HG03575 (cell line): ENCODE results near the gene SRF.
A peak's percentile ranks its signal among the peaks of the same experiment; 100 is the strongest.
"Not testable (repeated sequence)": the region's sequence is repeated elsewhere in the genome, so short reads cannot be mapped to it uniquely, and the experiment has no call there.

Experiments
- ATAC-seq: cut with Tn5 transposase; IDR thresholded peaks from one replicate; pipeline ENCODE4 v1.9.1; 2021; ENCODE audit not compliant: unreplicated experiment, insufficient number of reproducible peaks, low FRiP score; ENCODE audit errors: extremely low read depth

SRF gene

DNA sequence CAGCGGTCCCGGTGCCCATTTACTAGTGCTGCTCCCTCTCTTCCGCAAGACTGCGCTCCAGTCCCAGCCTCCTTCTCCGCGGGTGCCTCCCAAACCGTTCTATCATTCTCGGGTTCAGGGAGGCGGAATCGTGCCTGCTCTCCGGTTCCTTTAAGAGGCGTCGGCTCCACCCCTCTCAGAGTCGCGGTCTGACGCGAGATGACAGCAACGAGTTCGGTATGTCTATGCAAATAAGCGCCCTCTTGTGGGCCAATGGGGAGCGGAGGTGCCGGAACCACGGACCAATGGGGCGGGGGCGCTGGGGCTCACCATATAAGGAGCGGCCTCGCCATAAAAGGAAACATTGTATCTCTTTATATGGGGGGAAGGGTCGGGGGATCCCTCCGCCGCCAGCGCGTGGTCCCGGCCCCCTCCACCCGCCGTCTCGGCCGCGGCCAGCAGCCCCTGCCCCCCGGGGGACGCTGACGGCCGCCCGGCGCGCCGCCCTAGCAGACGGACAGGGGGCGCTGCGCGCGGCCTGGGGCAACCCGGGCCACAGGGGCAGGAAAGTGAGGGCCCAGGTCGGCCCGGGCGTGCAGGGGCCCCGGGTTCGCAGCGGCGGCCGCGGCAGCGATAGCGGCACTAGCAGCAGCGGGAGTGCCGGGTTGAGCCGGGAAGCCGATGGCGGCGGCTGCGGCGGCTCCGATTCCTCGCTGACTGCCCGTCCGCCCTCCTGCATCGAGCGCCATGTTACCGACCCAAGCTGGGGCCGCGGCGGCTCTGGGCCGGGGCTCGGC lies at the start of gene SRF:
SRF (plus strand) TSS at position 339 of the 776 bp plus-strand sequence; CDS start at position 727, 388 bp downstream.
- peak; percentile 26 for ATAC-seq

GRCh38 chr6:43122146-43122545 lies 48.9 kb upstream of the SRF start:
- no peak for ATAC-seq

GRCh38 chr6:43123461-43124314 lies 47.4 kb upstream of the SRF start:
- no peak for ATAC-seq

DNA sequence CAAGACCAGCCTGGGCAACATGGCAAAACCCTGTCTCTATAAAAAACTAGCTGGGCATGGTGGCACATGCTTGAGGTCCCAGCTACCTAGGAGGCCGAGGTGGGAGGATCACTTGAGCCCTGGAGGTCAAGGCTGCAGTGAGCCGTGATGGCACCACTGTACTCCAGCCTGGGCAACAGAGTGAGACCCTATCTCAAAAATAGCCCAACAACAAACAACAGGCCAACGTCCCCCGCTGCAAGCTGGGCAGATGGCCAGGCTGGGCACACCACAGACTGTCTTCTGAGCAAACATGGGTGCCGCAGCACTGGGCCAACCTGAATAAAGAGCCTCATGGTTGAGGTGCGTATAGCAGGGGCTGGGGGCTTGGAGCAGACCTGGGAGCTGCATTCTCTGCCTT lies 46.6 kb upstream of the SRF start:
- ATAC-seq = no peak

GRCh38 chr6:43125119-43125518 lies 46.0 kb upstream of the SRF start:
- no peak for ATAC-seq

DNA sequence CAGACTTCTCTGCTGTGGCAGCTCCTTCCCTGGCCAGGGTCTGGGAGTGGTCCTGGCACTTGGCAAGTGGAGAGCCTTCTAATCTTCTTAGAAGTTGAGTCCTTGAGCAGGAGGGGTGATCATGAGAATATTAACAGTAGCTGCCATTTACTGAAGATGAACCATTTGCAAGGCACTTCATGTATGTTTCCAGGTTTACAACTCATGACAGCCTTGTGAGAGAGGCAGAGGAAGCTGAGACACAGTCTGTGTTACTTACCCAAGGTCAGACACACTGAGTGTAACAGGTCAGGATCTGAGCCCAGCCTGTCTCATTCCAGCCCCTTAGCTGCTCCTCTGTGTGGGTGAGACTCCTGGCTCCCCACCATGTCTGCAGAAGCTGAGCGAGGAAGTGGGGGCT lies 45.5 kb upstream of the SRF start:
- ATAC-seq = no peak

DNA sequence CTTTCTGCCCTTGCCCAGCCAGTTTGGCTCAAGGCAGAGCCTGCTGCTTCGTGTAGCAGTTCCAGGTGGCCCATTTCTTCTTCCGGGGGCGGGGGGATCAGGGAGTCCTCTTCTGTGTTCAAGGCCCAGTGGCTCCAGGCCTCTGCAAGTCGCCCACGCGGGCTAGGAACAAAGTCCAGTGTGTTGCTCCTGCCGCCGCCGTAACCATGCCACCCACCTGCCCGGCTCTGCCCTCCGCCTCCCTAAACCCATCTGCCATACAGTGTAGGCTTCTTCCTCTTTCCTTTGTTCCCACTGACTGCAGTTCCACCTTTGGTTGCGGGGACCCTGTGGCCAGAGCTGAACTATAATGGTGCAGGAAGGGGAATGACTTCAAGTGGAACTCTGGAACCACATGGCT lies 43.9 kb upstream of the SRF start:
- ATAC-seq = no peak

DNA sequence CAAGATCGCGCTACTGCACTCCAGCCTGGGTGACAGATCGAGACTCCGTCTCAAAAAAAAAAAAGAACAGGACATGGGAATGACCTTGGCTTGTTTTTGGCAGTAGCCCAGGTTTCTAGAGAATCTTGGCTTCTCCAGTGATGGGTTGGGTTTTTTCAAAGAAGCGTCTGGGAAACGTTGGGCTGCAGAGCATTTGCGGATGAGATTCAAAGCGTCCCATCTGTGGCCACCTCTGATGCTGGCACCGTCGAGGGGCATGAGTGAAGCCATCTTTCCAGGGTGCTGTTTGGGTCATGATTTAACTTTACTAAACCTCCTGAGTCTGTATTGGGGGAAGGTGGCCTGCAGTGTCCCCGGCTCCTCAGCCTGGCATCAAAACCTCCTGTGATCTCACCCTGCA lies 43.2 kb upstream of the SRF start:
- ATAC-seq = no peak

DNA sequence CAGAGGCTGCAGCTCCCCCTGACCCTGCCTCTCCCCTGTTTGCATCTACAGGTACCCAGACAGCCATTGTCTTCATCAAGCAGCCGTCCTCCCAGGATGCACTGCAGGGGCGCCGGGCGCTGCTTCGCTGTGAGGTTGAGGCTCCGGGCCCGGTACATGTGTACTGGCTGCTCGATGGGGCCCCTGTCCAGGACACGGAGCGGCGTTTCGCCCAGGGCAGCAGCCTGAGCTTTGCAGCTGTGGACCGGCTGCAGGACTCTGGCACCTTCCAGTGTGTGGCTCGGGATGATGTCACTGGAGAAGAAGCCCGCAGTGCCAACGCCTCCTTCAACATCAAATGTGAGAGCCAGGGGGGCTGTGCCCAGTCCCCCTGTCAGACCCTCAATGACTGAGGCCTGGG lies 42.1 kb upstream of the SRF start:
- ATAC-seq = no peak

- no peak for ATAC-seq
Observed at GRCh38 chr6:43129434-43130194, 41.5 kb upstream of the SRF start.

- ATAC-seq = no peak
Observed at GRCh38 chr6:43130429-43130828, 40.6 kb upstream of the SRF start.

- ATAC-seq = not testable (repeated sequence)
Observed at GRCh38 chr6:43131379-43131778, 39.7 kb upstream of the SRF start.

GRCh38 chr6:43138267-43138666 lies 32.8 kb upstream of the SRF start:
- no peak for ATAC-seq

GRCh38 chr6:43139973-43140372 lies 31.1 kb upstream of the SRF start:
- not testable (repeated sequence) for ATAC-seq

GRCh38 chr6:43141644-43142043 lies 29.4 kb upstream of the SRF start:
- no peak for ATAC-seq

DNA sequence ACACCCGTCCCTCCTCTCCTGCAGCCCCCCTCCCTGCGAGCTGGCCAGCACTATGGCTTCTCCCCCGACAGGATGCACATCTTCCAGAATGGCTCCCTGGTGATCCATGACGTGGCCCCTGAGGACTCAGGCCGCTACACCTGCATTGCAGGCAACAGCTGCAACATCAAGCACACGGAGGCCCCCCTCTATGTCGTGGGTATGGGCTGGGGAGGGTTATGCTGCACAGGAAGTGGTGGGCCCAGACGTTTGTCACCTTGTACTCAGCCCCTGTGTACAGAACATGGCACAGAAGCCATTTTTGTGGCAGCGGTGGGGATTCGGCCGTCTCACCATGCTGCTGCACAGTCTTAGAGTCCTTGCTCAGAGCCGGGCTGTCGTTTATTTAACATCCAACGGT lies 29.0 kb upstream of the SRF start:
- no peak for ATAC-seq

GRCh38 chr6:43143235-43144128 lies 27.6 kb upstream of the SRF start:
- ATAC-seq = no peak

GRCh38 chr6:43144879-43145278 lies 26.2 kb upstream of the SRF start:
- ATAC-seq = no peak

DNA sequence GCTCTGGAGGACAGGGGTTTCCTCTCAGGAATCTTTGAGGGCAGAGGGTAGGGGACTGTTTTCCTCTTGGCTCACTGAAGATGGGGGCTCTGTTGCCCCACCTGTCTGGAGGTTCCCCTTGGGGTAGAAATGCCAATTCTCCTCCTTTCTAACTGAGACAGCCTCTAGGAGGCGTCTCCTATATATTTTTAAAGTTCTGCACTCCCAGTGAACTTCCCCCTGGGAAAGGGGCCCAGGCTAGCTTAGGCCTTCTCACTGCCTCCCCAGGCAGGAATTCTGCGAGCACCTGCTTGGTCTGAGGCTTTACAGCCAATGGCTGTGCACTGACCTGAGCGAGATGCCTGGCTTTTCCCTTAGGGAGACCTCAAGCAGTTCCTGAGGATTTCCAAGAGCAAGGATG lies 24.8 kb upstream of the SRF start:
- ATAC-seq = no peak
